ENCODE results near the gene CZIB. TPM values are rescaled to one million over a fixed set of nuclear protein-coding genes. Genes with fewer than 3 reads are reported as not detected.

CZIB gene
- total RNA-seq, 4 donors from 2014 or later: 25.2 to 60.3 (median 33.8) TPM

GRCh38 chr1:53218201-53218600 is 2.2 kb downstream of the CZIB start:
- Histone ChIP-seq H3K4me3 (no peak overlapping the region), H3K27ac (no peak overlapping the region), H3K9me3 (no peaks in the 10 kb centered on the region), H3K27me3 (no peaks in the 10 kb centered on the region), H3K36me3 (peaks cover 44% of the 10 kb centered on the region), H3K4me1 (peaks cover 19% of the 10 kb centered on the region)
- TF ChIP-seq POLR2AphosphoS5 (IDR thresholded peaks at IDR 0.05) (no peak), EP300 (IDR thresholded peaks at IDR 0.05) (no peak), POLR2A (IDR thresholded peaks at IDR 0.05) (no peak)
- TF ChIP-seq, protein P1, sequence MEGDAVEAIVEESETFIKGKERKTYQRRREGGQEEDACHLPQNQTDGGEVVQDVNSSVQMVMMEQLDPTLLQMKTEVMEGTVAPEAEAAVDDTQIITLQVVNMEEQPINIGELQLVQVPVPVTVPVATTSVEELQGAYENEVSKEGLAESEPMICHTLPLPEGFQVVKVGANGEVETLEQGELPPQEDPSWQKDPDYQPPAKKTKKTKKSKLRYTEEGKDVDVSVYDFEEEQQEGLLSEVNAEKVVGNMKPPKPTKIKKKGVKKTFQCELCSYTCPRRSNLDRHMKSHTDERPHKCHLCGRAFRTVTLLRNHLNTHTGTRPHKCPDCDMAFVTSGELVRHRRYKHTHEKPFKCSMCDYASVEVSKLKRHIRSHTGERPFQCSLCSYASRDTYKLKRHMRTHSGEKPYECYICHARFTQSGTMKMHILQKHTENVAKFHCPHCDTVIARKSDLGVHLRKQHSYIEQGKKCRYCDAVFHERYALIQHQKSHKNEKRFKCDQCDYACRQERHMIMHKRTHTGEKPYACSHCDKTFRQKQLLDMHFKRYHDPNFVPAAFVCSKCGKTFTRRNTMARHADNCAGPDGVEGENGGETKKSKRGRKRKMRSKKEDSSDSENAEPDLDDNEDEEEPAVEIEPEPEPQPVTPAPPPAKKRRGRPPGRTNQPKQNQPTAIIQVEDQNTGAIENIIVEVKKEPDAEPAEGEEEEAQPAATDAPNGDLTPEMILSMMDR (IDR thresholded peaks at IDR 0.05): no peak
- WGBS: 86% methylated on average over 7 of the region's 7 CpGs
- DNase-seq (ENCODE audit: low spot score in 2 of 2): peak in 1 of 2 donors; percentile 64

DNA sequence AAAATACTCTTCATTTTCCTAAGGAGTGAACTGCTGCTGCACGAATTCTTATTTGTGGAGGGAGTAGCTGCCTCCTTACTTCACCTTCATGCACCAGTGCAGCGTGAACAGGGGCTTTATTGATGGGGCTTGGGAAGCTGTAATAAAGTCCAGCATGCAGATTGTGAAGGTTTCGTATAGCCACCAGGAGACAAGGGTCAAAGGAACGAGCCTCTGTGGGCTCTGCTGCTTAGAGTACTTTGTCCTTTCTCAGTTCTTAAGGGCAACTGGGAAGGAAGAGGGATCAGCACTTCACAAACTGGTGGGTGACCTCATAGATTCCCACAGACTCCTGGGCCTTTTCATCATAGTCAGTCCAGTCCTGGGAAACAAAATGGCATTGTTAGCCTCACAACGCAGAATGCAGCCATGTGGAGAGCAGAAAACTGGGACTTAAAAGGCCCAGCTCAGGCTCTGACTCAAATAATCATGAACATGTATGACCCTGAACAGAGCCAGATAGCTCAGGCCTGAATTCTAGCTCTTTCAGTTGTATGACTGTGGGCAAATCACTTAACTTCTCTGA is 6.0 kb downstream of the CZIB start:
- Histone ChIP-seq H3K4me1 (peaks cover 7% of the 10 kb centered on the region), H3K9me3 (no peaks in the 10 kb centered on the region), H3K27me3 (no peaks in the 10 kb centered on the region), H3K27ac (no peak overlapping the region), H3K36me3 (peaks cover 81% of the 10 kb centered on the region), H3K4me3 (no peak overlapping the region)
- TF ChIP-seq POLR2AphosphoS5 (IDR thresholded peaks at IDR 0.05) (no peak), EP300 (IDR thresholded peaks at IDR 0.05) (no peak), POLR2A (IDR thresholded peaks at IDR 0.05) (no peak)
- TF ChIP-seq, protein P1 (IDR thresholded peaks at IDR 0.05): no peak
- WGBS: 79% methylated on average over 5 of the region's 5 CpGs
- peak in 1 of 2 donors; percentile 15 for DNase-seq (ENCODE audit: low spot score in 2 of 2)

DNA sequence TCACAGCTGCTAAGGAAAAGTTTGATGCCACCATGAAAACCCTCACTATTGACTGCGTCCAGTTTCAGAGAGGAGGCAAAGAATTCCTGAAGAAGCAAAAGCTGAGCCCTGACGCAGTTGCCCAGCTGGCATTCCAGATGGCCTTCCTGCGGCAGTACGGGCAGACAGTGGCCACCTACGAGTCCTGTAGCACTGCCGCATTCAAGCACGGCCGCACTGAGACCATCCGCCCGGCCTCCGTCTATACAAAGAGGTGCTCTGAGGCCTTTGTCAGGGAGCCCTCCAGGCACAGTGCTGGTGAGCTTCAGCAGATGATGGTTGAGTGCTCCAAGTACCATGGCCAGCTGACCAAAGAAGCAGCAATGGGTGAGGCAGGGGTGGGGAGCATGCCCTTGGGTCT is 9.5 kb downstream of the CZIB start:
- H3K27ac ChIP-seq: no peak overlapping the region
- no peak overlapping the region for H3K4me3 ChIP-seq
- no peaks in the 10 kb centered on the region for H3K9me3 ChIP-seq
- TF ChIP-seq, protein P1 (IDR thresholded peaks at IDR 0.05): no peak
- no peak for TF ChIP-seq POLR2A (IDR thresholded peaks at IDR 0.05)
- 91% methylated on average over 11 of the region's 11 CpGs for WGBS
- H3K27me3 ChIP-seq: no peaks in the 10 kb centered on the region
- peaks cover 96% of the 10 kb centered on the region for H3K36me3 ChIP-seq
- DNase-seq (ENCODE audit: low spot score in 2 of 2): no peak
- H3K4me1 ChIP-seq: no peaks in the 10 kb centered on the region

DNA sequence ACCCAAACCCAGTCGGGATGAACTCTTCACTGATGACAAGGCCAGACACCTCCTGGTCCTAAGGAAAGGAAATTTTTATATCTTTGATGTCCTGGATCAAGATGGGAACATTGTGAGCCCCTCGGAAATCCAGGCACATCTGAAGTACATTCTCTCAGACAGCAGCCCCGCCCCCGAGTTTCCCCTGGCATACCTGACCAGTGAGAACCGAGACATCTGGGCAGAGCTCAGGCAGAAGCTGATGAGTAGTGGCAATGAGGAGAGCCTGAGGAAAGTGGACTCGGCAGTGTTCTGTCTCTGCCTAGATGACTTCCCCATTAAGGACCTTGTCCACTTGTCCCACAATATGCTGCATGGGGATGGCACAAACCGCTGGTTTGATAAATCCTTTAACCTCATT is 10.1 kb downstream of the CZIB start:
- Histone ChIP-seq H3K4me3 (no peak overlapping the region), H3K27ac (no peak overlapping the region), H3K4me1 (no peaks in the 10 kb centered on the region), H3K36me3 (peaks cover 95% of the 10 kb centered on the region), H3K27me3 (no peaks in the 10 kb centered on the region), H3K9me3 (no peaks in the 10 kb centered on the region)
- TF ChIP-seq, protein P1 (IDR thresholded peaks at IDR 0.05): no peak
- no peak for TF ChIP-seq POLR2A (IDR thresholded peaks at IDR 0.05)
- TF ChIP-seq POLR2AphosphoS5 (IDR thresholded peaks at IDR 0.05): no peak
- no peak for TF ChIP-seq EP300 (IDR thresholded peaks at IDR 0.05)
- WGBS: 87% methylated on average over 7 of the region's 7 CpGs
- no peak for DNase-seq (ENCODE audit: low spot score in 2 of 2)

- Histone ChIP-seq H3K9me3 (no peaks in the 10 kb centered on the region), H3K36me3 (peaks cover 93% of the 10 kb centered on the region), H3K27ac (no peak overlapping the region), H3K27me3 (no peaks in the 10 kb centered on the region), H3K4me1 (no peaks in the 10 kb centered on the region), H3K4me3 (no peak overlapping the region)
- no peak for TF ChIP-seq EP300 (IDR thresholded peaks at IDR 0.05)
- no peak for TF ChIP-seq POLR2AphosphoS5 (IDR thresholded peaks at IDR 0.05)
- TF ChIP-seq, protein P1 (IDR thresholded peaks at IDR 0.05): no peak
- no peak for TF ChIP-seq POLR2A (IDR thresholded peaks at IDR 0.05)
- DNase-seq (ENCODE audit: low spot score in 2 of 2): no peak
- WGBS: 36% methylated on average over 1 of the region's 1 CpG
Observed at GRCh38 chr1:53207726-53208125, 12.7 kb downstream of the CZIB start.

Measured in suprapubic skin (tissue), 4 donors.